ENCODE data around the gene MAD1L1. TPM values are rescaled to one million over a fixed set of nuclear protein-coding genes. Genes with fewer than 3 reads are reported as not detected.

MAD1L1 gene
- total and polyA plus RNA-seq, 2 donors (not counting 3 experiments of a cell fraction or from before 2014, with no cell fraction given): 34.1 to 42.3 TPM

DNA sequence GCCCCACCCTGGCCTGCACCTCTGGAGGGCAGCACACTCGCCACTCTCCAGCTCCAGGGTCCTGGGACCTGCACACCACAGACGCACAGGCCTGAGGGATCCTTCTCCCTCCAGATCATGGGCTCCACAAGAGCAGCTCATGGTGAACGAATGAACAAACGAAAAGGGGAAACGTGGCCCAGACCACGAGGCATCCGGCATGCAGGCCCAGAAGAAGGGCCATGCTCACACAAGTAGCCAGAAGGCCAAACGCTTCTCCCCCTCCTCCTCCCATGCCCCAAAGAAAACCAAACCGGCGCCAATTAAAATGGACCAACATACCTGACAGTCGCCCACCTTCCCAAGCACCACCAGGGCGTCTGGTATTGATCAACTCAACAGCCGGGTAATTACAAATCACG lies 30.4 kb downstream of the MAD1L1 start:
- intact Hi-C loops (cut with micrococcal nuclease): no loop called here
- BruUV-seq (replicated peaks): no TSS peak
- Histone ChIP-seq H3K79me2 (ENCODE audit: control insufficient read depth, insufficient read depth, low read length) (no peaks in the 10 kb centered on the region), H4K20me1 (replicated peaks; ENCODE audit: control insufficient read depth, extremely low read depth, insufficient read depth, low read length) (no peaks in the 10 kb centered on the region), H3K4me2 (ENCODE audit: insufficient read depth, low read length) (no peak overlapping the region), H3K4me3 (replicated peaks in 1 of 3; ENCODE audit: insufficient read depth in 1 of 3, low read depth in 1 of 3, low read length in 3 of 3) (no peak overlapping the region), H3K9me3 (replicated peaks; ENCODE audit: control insufficient read depth, insufficient read depth, low read length) (no peaks in the 10 kb centered on the region), H3K27me3 (ENCODE audit: control insufficient read depth in 2 of 2, insufficient read depth in 2 of 2, low read length in 2 of 2) (no peaks in the 10 kb centered on the region), H2AFZ (ENCODE audit: low read depth, low read length) (no peak overlapping the region), H3K27ac (ENCODE audit: insufficient read depth, low read depth, low read length) (no peak overlapping the region), H3K36me3 (ENCODE audit: control insufficient read depth in 2 of 2, extremely low read depth in 1 of 2, insufficient read depth in 2 of 2, low read length in 2 of 2) (peaks cover 0 to 4% of the 10 kb centered on the region in 2 experiments), H3K4me1 (ENCODE audit: control insufficient read depth, extremely low read depth, insufficient read depth, low read length) (no peaks in the 10 kb centered on the region), H3K9me1 (replicated peaks; ENCODE audit: control insufficient read depth, extremely low read depth, insufficient read depth, low read length) (no peaks in the 10 kb centered on the region), H3K9ac (replicated peaks; ENCODE audit: extremely low read depth, insufficient read depth, low read length) (no peak overlapping the region)
- no peak for FAIRE-seq
- TF ChIP-seq EZH2 (IDR thresholded peaks at IDR 0.05; ENCODE audit: borderline replicate concordance, low read depth, low read length, severe bottlenecking) (no peak), MYC (IDR thresholded peaks at IDR 0.05; ENCODE audit: low read depth, low read length) (no peak), GATA2 (IDR thresholded peaks at IDR 0.05; ENCODE audit: insufficient read depth, insufficient read length, low read depth, low read length) (no peak)
- TF ChIP-seq, protein P1, sequence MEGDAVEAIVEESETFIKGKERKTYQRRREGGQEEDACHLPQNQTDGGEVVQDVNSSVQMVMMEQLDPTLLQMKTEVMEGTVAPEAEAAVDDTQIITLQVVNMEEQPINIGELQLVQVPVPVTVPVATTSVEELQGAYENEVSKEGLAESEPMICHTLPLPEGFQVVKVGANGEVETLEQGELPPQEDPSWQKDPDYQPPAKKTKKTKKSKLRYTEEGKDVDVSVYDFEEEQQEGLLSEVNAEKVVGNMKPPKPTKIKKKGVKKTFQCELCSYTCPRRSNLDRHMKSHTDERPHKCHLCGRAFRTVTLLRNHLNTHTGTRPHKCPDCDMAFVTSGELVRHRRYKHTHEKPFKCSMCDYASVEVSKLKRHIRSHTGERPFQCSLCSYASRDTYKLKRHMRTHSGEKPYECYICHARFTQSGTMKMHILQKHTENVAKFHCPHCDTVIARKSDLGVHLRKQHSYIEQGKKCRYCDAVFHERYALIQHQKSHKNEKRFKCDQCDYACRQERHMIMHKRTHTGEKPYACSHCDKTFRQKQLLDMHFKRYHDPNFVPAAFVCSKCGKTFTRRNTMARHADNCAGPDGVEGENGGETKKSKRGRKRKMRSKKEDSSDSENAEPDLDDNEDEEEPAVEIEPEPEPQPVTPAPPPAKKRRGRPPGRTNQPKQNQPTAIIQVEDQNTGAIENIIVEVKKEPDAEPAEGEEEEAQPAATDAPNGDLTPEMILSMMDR (IDR thresholded peaks at IDR 0.05; ENCODE audit: extremely low read depth in 1 of 2, insufficient read depth in 1 of 2, low read depth in 1 of 2, low read length in 2 of 2): no peak
- ChIA-PET CTCF (no interaction called here), POLR2A (no interaction called here)
- dilution Hi-C loops (cut with MboI; ENCODE audit: extremely low pct_ligation_motif_present, low sequenced_read_pairs): no loop called here
- no peak for DNase-seq (ENCODE audit: low read depth, low spot score)

DNA sequence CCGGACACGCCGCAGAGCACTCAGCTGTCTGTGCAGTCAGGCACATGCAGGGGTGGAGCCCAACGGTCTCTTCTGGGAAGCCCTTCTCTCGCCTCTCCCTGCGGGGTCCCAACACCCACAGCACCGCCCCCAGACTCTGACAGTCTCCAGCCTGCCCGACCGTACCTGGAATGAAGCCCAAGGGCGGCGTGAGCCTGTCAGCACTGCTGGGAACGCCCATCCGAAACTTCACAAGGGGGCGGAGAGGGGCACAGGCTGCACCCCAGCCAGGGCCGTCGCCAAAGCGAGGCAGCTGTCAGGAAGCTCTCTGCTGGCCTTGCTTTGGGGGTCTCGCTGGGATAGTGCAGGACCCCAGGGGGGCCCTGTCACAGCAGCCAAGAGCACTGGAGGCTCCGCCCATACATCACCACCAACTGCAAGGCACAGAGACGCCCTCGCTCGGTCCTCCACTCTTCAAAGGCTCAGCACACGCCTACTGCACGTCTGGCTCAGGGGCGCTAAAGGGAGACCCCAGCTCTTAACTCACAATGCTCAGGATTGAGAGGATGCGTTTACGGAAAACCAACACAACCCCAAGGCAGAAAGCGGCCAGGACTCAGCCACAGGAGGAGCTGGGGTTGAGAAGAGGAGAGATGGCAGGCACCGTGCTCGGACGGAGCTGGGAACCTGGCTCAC lies 30.9 kb downstream of the MAD1L1 start:
- Histone ChIP-seq H4K20me1 (replicated peaks; ENCODE audit: control insufficient read depth, extremely low read depth, insufficient read depth, low read length) (no peaks in the 10 kb centered on the region), H3K9me1 (replicated peaks; ENCODE audit: control insufficient read depth, extremely low read depth, insufficient read depth, low read length) (no peaks in the 10 kb centered on the region)
- dilution Hi-C loops (cut with MboI; ENCODE audit: extremely low pct_ligation_motif_present, low sequenced_read_pairs): no loop called here

More for the DNA sequence above, 30.9 kb downstream of the MAD1L1 start:
- H3K4me3 ChIP-seq (replicated peaks in 1 of 3; ENCODE audit: insufficient read depth in 1 of 3, low read depth in 1 of 3, low read length in 3 of 3): no peak overlapping the region
- no peaks in the 10 kb centered on the region for H3K79me2 ChIP-seq (ENCODE audit: control insufficient read depth, insufficient read depth, low read length)
- TF ChIP-seq, protein P1 (IDR thresholded peaks at IDR 0.05; ENCODE audit: extremely low read depth in 1 of 2, insufficient read depth in 1 of 2, low read depth in 1 of 2, low read length in 2 of 2): no peak
- TF ChIP-seq JUN (IDR thresholded peaks at IDR 0.05; ENCODE audit: borderline replicate concordance, insufficient read depth, insufficient read length, low read depth) (no peak), FOS (IDR thresholded peaks at IDR 0.05; ENCODE audit: borderline replicate concordance, insufficient read depth, low read length) (no peak), EZH2 (IDR thresholded peaks at IDR 0.05; ENCODE audit: borderline replicate concordance, low read depth, low read length, severe bottlenecking) (no peak), MYC (IDR thresholded peaks at IDR 0.05; ENCODE audit: low read depth, low read length) (no peak), POLR2A (IDR thresholded peaks at IDR 0.05; ENCODE audit: low read depth, low read length) (no peak), GATA2 (IDR thresholded peaks at IDR 0.05; ENCODE audit: insufficient read depth, insufficient read length, low read depth, low read length) (no peak), POLR2AphosphoS5 (IDR thresholded peaks at IDR 0.05; ENCODE audit: insufficient read depth, low read depth, low read length) (no peak)
- TF ChIP-seq, protein P2, sequence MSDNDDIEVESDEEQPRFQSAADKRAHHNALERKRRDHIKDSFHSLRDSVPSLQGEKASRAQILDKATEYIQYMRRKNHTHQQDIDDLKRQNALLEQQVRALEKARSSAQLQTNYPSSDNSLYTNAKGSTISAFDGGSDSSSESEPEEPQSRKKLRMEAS (IDR thresholded peaks at IDR 0.05; ENCODE audit: insufficient read depth, insufficient read length): no peak
- H2AFZ ChIP-seq (ENCODE audit: low read depth, low read length): no peak overlapping the region
- no peaks in the 10 kb centered on the region for H3K9me3 ChIP-seq (replicated peaks; ENCODE audit: control insufficient read depth, insufficient read depth, low read length)
- FAIRE-seq: no peak
- ChIA-PET POLR2A (no interaction called here), CTCF (interaction anchor here (1.8 kb wide), 1 partner anchor 8 kb away, joined by 6 read pairs; no protein-coding TSS in a partner anchor)
- no peak for DNase-seq (ENCODE audit: low read depth, low spot score)
- H3K4me1 ChIP-seq (ENCODE audit: control insufficient read depth, extremely low read depth, insufficient read depth, low read length): no peaks in the 10 kb centered on the region
- intact Hi-C loops (cut with micrococcal nuclease): no loop called here
- H3K4me2 ChIP-seq (ENCODE audit: insufficient read depth, low read length): no peak overlapping the region
- H3K27ac ChIP-seq (ENCODE audit: insufficient read depth, low read depth, low read length): no peak overlapping the region
- H3K27me3 ChIP-seq (ENCODE audit: control insufficient read depth in 2 of 2, insufficient read depth in 2 of 2, low read length in 2 of 2): no peaks in the 10 kb centered on the region
- peaks cover 0 to 6% of the 10 kb centered on the region in 2 experiments for H3K36me3 ChIP-seq (ENCODE audit: control insufficient read depth in 2 of 2, extremely low read depth in 1 of 2, insufficient read depth in 2 of 2, low read length in 2 of 2)
- no peak overlapping the region for H3K9ac ChIP-seq (replicated peaks; ENCODE audit: extremely low read depth, insufficient read depth, low read length)
- no TSS peak for BruUV-seq (replicated peaks)
